H9 (cell line): Measurements from ENCODE around the gene ATG2B. TPM values are rescaled to one million over a fixed set of nuclear protein-coding genes. Genes with fewer than 3 reads are reported as not detected.

Experiments
- DNase-seq: peaks from one replicate; pipeline ENCODE4 v3.0.0-alpha.2; 2017
- H2AFZ ChIP-seq: one replicate; pipeline ENCODE4 v1.6.1; 2013; ENCODE audit warnings: mild to moderate bottlenecking, low read length, control low read depth, moderate library complexity
- H2AK5ac ChIP-seq: 2 replicates; pipeline ENCODE4 v1.6.1; 2013; ENCODE audit warnings: low read length, control low read depth, mixed read lengths; ENCODE audit not compliant: insufficient read length
- H2BK120ac ChIP-seq: one replicate; pipeline ENCODE4 v1.6.1; 2013; ENCODE audit warnings: low read depth, mild to moderate bottlenecking, low read length, control low read depth, inconsistent platforms; ENCODE audit not compliant: poor library complexity, severe bottlenecking
- H2BK12ac ChIP-seq: 2 replicates; pipeline ENCODE4 v1.6.1; 2013; ENCODE audit warnings: low read length, control low read depth, mixed read lengths, low read depth; ENCODE audit not compliant: insufficient read length
- H2BK15ac ChIP-seq: 2 replicates; pipeline ENCODE4 v1.6.1; 2013; ENCODE audit warnings: low read depth, low read length, control low read depth
- H2BK20ac ChIP-seq: one replicate; pipeline ENCODE4 v1.6.1; 2013; ENCODE audit warnings: low read depth, mild to moderate bottlenecking, low read length, control low read depth, inconsistent platforms; ENCODE audit not compliant: poor library complexity, severe bottlenecking
- H2BK5ac ChIP-seq: 2 replicates; pipeline ENCODE4 v1.6.1; 2013; ENCODE audit warnings: low read length, control low read depth, mixed read lengths; ENCODE audit not compliant: insufficient read length
- H3K14ac ChIP-seq: 2 replicates; pipeline ENCODE4 v1.6.1; 2013; ENCODE audit warnings: low read length, control low read depth; ENCODE audit not compliant: insufficient read depth
- H3K18ac ChIP-seq: 2 replicates; pipeline ENCODE4 v1.6.1; 2013; ENCODE audit warnings: low read depth, mild to moderate bottlenecking, mixed read lengths, low read length, control low read depth; ENCODE audit not compliant: insufficient read length
- H3K23ac ChIP-seq: 2 replicates; pipeline ENCODE4 v1.6.1; 2013; ENCODE audit warnings: low read length, control low read depth, mixed read lengths, low read depth; ENCODE audit not compliant: insufficient read length
- H3K23me2 ChIP-seq: 2 replicates; pipeline ENCODE4 v1.6.1; 2013; ENCODE audit warnings: low read depth, mild to moderate bottlenecking, mixed read lengths, low read length, control low read depth; ENCODE audit not compliant: insufficient read length, poor library complexity, severe bottlenecking
- H3K27ac ChIP-seq: 2 replicates; pipeline ENCODE4 v1.5.1; 2013; ENCODE audit warnings: low read length, control low read depth, mixed read lengths, low read depth; ENCODE audit not compliant: insufficient read length
- H3K27me3 ChIP-seq: 2 replicates; pipeline ENCODE4 v1.6.1; 2013; ENCODE audit warnings: low read length, control low read depth, inconsistent platforms; ENCODE audit not compliant: insufficient read depth
- H3K4ac ChIP-seq: 2 replicates; pipeline ENCODE4 v1.6.1; 2013; ENCODE audit warnings: low read depth, mild to moderate bottlenecking, control low read depth, inconsistent platforms, low read length, moderate library complexity
- H3K4me1 ChIP-seq: 2 replicates; pipeline ENCODE4 v1.6.1; 2013; ENCODE audit warnings: low read length, control low read depth, inconsistent platforms; ENCODE audit not compliant: insufficient read depth
- H3K4me2 ChIP-seq: 2 replicates; pipeline ENCODE4 v1.6.1; 2013; ENCODE audit warnings: low read length, control low read depth, mixed read lengths; ENCODE audit not compliant: insufficient read length, insufficient read depth
- H3K56ac ChIP-seq: 2 replicates; pipeline ENCODE4 v1.6.1; 2013; ENCODE audit warnings: low read depth, mild to moderate bottlenecking, mixed read lengths, low read length, control low read depth; ENCODE audit not compliant: insufficient read length
- H3K79me1 ChIP-seq: 2 replicates; pipeline ENCODE4 v1.6.1; 2013; ENCODE audit warnings: low read depth, mild to moderate bottlenecking, moderate library complexity, low read length, control low read depth, inconsistent platforms; ENCODE audit not compliant: insufficient read depth, poor library complexity, severe bottlenecking
- H3K79me2 ChIP-seq: 2 replicates; pipeline ENCODE4 v1.6.1; 2013; ENCODE audit warnings: low read length, control low read depth, inconsistent platforms; ENCODE audit not compliant: insufficient read depth
- H3K9ac ChIP-seq: 2 replicates; pipeline ENCODE4 v1.6.1; 2013; ENCODE audit warnings: low read length, control low read depth, mixed read lengths; ENCODE audit not compliant: insufficient read length; ENCODE audit errors: extremely low read depth
- H3K9me3 ChIP-seq: one replicate; pipeline ENCODE4 v1.6.1; 2013; ENCODE audit warnings: low read depth, low read length, inconsistent platforms; ENCODE audit not compliant: control insufficient read depth
- H3T11ph ChIP-seq: one replicate; pipeline ENCODE4 v1.6.1; 2013; ENCODE audit warnings: mild to moderate bottlenecking, low read length, control low read depth, inconsistent platforms
- H4K20me1 ChIP-seq: one replicate; pipeline ENCODE4 v1.6.1; 2013; ENCODE audit not compliant: control insufficient read depth, insufficient read length, insufficient read depth
- H4K5ac ChIP-seq: 2 replicates; pipeline ENCODE4 v1.6.1; 2013; ENCODE audit warnings: low read depth, mild to moderate bottlenecking, mixed read lengths, low read length, control low read depth; ENCODE audit not compliant: insufficient read length
- H4K8ac ChIP-seq: replicated peaks from 2 replicates; pipeline ENCODE4 v1.6.1; 2013; ENCODE audit warnings: low read length, control low read depth, mixed read lengths, low read depth; ENCODE audit not compliant: insufficient read length
- H4K91ac ChIP-seq: 2 replicates; pipeline ENCODE4 v1.6.1; 2013; ENCODE audit warnings: low read depth, mild to moderate bottlenecking, moderate library complexity, mixed read lengths, low read length, control low read depth; ENCODE audit not compliant: insufficient read length
- H3K27ac Mint-ChIP-seq, 3 experiments: 2 replicates in 2 of 3; 3 replicates in 1 of 3; pipeline ENCODE4 v1.8.0; 2020 to 2021; ENCODE audit warnings: mixed read lengths in 3 of 3, mild to moderate bottlenecking in 1 of 3, moderate library complexity in 1 of 3
- H3K27me3 Mint-ChIP-seq: 2 replicates; pipeline ENCODE4 v1.8.0; 2021; ENCODE audit warnings: low read depth, mild to moderate bottlenecking, moderate library complexity, mixed read lengths
- H3K36me3 Mint-ChIP-seq, 3 experiments: 2 replicates in 2 of 3; 3 replicates in 1 of 3; pipeline ENCODE4 v1.8.0; 2020 to 2021; ENCODE audit warnings: low read depth in 3 of 3, mixed read lengths in 3 of 3; ENCODE audit not compliant: insufficient read depth in 1 of 3
- H3K4me1 Mint-ChIP-seq, 2 experiments: 2 replicates each; pipeline ENCODE4 v1.8.0; 2020; ENCODE audit warnings: mixed read lengths in 2 of 2
- H3K4me3 Mint-ChIP-seq, 2 experiments: 2 replicates in 1 of 2; 3 replicates in 1 of 2; pipeline ENCODE4 v1.8.0; 2020 to 2021; ENCODE audit warnings: mild to moderate bottlenecking in 2 of 2, mixed read lengths in 2 of 2, moderate library complexity in 1 of 2
- H3K9me3 Mint-ChIP-seq, 2 experiments: 2 replicates in 1 of 2; 3 replicates in 1 of 2; pipeline ENCODE4 v1.8.0; 2020; ENCODE audit warnings: mild to moderate bottlenecking in 2 of 2, mixed read lengths in 2 of 2, moderate library complexity in 1 of 2
- CTCF ChIP-seq: fragments of 200-600 bp; sonication (generic); conservative IDR thresholded peaks from 3 replicates; pipeline ENCODE4 v1.8.0; 2021; ENCODE audit warnings: antibody characterized with exemption, mild to moderate bottlenecking
- WGBS: extraction: QIAGEN DNeasy Blood & Tissue Kit; methylation state at CpG from one replicate; pipeline ENCODE4 v1.1.7; 2013; ENCODE audit warnings: missing lambda C conversion rate, low lambda C conversion rate, mixed read lengths; ENCODE audit not compliant: insufficient read length; ENCODE audit errors: extremely low coverage; 5-methylcytosine and 5-hydroxymethylcytosine counted together
- total RNA-seq: library from RNA; stranded (reverse); gene quantifications from 2 replicates; pipeline ENCODE4 v1.2.1, GENCODE V29; 2021

Gene ATG2B
- total RNA-seq, 1 experiment from 2014 or later, result 12.6 TPM

- H4K5ac ChIP-seq, result no peak overlapping the region
- Mint-ChIP-seq H3K9me3 (no peaks in the 10 kb centered on the region), H3K36me3 (peaks cover 0 to 3% (median 0%) of the 10 kb centered on the region in 3 experiments; a peak in 2 of 7 replicates), H3K27me3 (no peaks in the 10 kb centered on the region), H3K4me1 (peaks cover 2 to 7% of the 10 kb centered on the region in 2 experiments; a peak in 1 of 4 replicates), H3K4me3 (no peak overlapping the region), H3K27ac (no peak overlapping the region; a peak in 1 of 7 replicates)
- H4K8ac ChIP-seq, result no peak overlapping the region
- H3K27me3 ChIP-seq, result no peaks in the 10 kb centered on the region
- H3K79me2 ChIP-seq, result no peaks in the 10 kb centered on the region
- no peak overlapping the region for H3K23ac ChIP-seq
- H3K9ac ChIP-seq, result no peak overlapping the region
- no peaks in the 10 kb centered on the region for H4K20me1 ChIP-seq
- H3K79me1 ChIP-seq, result no peaks in the 10 kb centered on the region
- no peak overlapping the region for H2BK5ac ChIP-seq
- no peak overlapping the region for H3K4me2 ChIP-seq
- no peak overlapping the region for H4K91ac ChIP-seq
- H3K9me3 ChIP-seq, result no peaks in the 10 kb centered on the region
- no peak for TF ChIP-seq CTCF
- H3K18ac ChIP-seq, result no peak overlapping the region
- H2AFZ ChIP-seq, result no peak overlapping the region
- no peak overlapping the region for H3K14ac ChIP-seq
- H3K56ac ChIP-seq, result no peak overlapping the region
- H2BK20ac ChIP-seq, result no peak overlapping the region
- H2AK5ac ChIP-seq, result no peak overlapping the region
- H3K4ac ChIP-seq, result no peak overlapping the region
- no peak overlapping the region for H2BK12ac ChIP-seq
- no peak overlapping the region for H2BK120ac ChIP-seq
- no peak for DNase-seq
- no peaks in the 10 kb centered on the region for H3K4me1 ChIP-seq
- no peak overlapping the region for H3K27ac ChIP-seq
- H2BK15ac ChIP-seq, result no peak overlapping the region
- no CpG with 5 or more reads among the region's 3 CpGs for WGBS
- no peak overlapping the region for H3T11ph ChIP-seq
- no peaks in the 10 kb centered on the region for H3K23me2 ChIP-seq
These were observed 63.7 kb downstream of the ATG2B start for GRCh38 chr14:96299441-96299840.
